22Rv1 (cell line): ENCODE results near the gene KRTAP10-1.

Source experiments
- H3K27ac ChIP-seq: fragments of 450-650 bp; 2 replicates; pipeline ENCODE4 v1.5.1; 2017
- CTCF ChIP-seq: fragments of 450-650 bp; IDR thresholded peaks from 2 replicates; pipeline ENCODE4 v1.5.1; 2017; ENCODE audit warnings: mild to moderate bottlenecking
- ZFX ChIP-seq: fragments of 450-650 bp; IDR thresholded peaks from 2 replicates; pipeline ENCODE4 v1.6.1; 2017; ENCODE audit warnings: antibody characterized with exemption, borderline replicate concordance

KRTAP10-1 gene

GRCh38 chr21:44580231-44580821, 40.3 kb upstream of the KRTAP10-1 start, which contains the start of gene KRTAP10-5:
Gene KRTAP10-5, minus strand, starts transcription at chr21:44580604. Its CDS starts 26 bp downstream, at chr21:44580578.
- H3K27ac ChIP-seq: peak within 1 kb of the TSS; percentile 47
- peak; percentile 41 for TF ChIP-seq CTCF

- no peak overlapping the region for H3K27ac ChIP-seq
- no peak for TF ChIP-seq CTCF
- TF ChIP-seq ZFX: no peak
Observed at GRCh38 chr21:44579833-44580144, 39.8 kb upstream of the KRTAP10-1 start.

- no peak overlapping the region for H3K27ac ChIP-seq
- TF ChIP-seq ZFX (no peak), CTCF (no peak)
Observed at GRCh38 chr21:44579056-44579832, 39.2 kb upstream of the KRTAP10-1 start.

GRCh38 chr21:44578371-44579055, 38.5 kb upstream of the KRTAP10-1 start:
- TF ChIP-seq CTCF (no peak), ZFX (no peak)
- H3K27ac ChIP-seq: no peak overlapping the region

- no peak overlapping the region for H3K27ac ChIP-seq
- TF ChIP-seq ZFX: no peak
- no peak for TF ChIP-seq CTCF
Observed at GRCh38 chr21:44576025-44576420, 36.0 kb upstream of the KRTAP10-1 start.

- TF ChIP-seq ZFX (no peak), CTCF (no peak)
- H3K27ac ChIP-seq: no peak overlapping the region
Observed at GRCh38 chr21:44575307-44576024, 35.5 kb upstream of the KRTAP10-1 start.
